Bronchial epithelial cell (primary cell): ENCODE results near the gene RFPL2. TPM values are rescaled to one million over a fixed set of nuclear protein-coding genes. Genes with fewer than 3 reads are reported as not detected.

ENCODE experiments used
- DNase-seq: peaks from one replicate; pipeline ENCODE4 v3.0.0-alpha.2; 2010; ENCODE audit warnings: low read depth
- FAIRE-seq: peaks from 2 replicates; lab custom pipeline; 2011; peaks lifted over from hg19 to GRCh38; lab: Jason Lieb, UNC
- H3K27me3 ChIP-seq: 2 replicates; pipeline ENCODE4 v1.5.1; 2011; ENCODE audit warnings: low read length; ENCODE audit not compliant: control insufficient read depth, insufficient read depth
- H3K36me3 ChIP-seq: 2 replicates; pipeline ENCODE4 v1.5.1; 2011; ENCODE audit warnings: low read length; ENCODE audit not compliant: control insufficient read depth, insufficient read depth
- H3K4me3 ChIP-seq: 2 replicates; pipeline ENCODE4 v1.5.1; 2011; ENCODE audit warnings: mild to moderate bottlenecking, low read depth, low read length, control low read depth
- total RNA-seq: library from RNA; depleted of rRNA; stranded (reverse); fragments of >200 nt; gene quantifications from 2 replicates; pipeline ENCODE4 v1.2.1, GENCODE V29; 2014
- TF ChIP-seq, protein P1 (sequence below): IDR thresholded peaks from 2 replicates; pipeline ENCODE4 v1.5.1; 2011; ENCODE audit warnings: mild to moderate bottlenecking, moderate library complexity, low read length, control low read depth, inconsistent platforms; ENCODE audit not compliant: insufficient read depth, severe bottlenecking

Gene RFPL2
- total RNA-seq, 1 donor from 2014 or later = not detected

DNA sequence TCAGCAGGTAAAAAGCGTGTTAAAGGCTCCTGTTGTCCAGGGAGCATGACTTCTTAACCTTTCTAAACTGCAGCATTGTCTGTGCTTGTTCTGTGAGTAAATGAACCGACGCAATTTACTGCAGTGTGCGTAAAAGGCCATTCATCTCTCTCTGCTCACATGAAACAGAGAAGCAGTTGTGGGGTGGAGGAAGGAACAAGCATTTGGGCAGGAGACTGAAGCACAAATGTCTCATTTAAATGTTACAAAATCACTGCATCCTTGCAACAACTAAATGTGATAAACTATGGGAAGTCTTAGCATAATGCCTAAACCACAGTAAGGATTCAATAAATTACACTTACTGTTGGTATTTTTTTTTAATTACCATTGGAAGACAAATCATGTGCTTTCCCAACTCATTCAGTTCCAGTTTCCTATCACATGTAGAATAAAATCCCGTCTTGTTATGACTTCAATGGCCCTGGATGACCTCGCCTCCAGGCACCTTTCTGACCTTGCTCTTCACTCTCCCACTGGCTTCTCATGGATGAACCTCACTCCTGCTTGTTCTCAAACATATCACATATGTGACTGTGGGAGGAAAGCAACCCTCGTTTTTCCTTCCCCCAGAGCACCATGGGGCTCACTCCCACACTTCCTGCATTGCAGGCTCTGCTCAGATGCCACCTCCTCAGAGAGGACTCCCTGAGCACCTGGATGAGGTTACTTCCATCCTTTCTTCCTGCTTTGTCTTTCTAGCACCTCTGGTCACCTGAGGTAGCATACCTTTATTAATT lies 21.6 kb upstream of the RFPL2 start:
- no peaks in the 10 kb centered on the region for H3K36me3 ChIP-seq
- TF ChIP-seq, protein P1, sequence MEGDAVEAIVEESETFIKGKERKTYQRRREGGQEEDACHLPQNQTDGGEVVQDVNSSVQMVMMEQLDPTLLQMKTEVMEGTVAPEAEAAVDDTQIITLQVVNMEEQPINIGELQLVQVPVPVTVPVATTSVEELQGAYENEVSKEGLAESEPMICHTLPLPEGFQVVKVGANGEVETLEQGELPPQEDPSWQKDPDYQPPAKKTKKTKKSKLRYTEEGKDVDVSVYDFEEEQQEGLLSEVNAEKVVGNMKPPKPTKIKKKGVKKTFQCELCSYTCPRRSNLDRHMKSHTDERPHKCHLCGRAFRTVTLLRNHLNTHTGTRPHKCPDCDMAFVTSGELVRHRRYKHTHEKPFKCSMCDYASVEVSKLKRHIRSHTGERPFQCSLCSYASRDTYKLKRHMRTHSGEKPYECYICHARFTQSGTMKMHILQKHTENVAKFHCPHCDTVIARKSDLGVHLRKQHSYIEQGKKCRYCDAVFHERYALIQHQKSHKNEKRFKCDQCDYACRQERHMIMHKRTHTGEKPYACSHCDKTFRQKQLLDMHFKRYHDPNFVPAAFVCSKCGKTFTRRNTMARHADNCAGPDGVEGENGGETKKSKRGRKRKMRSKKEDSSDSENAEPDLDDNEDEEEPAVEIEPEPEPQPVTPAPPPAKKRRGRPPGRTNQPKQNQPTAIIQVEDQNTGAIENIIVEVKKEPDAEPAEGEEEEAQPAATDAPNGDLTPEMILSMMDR = no peak
- no peaks in the 10 kb centered on the region for H3K27me3 ChIP-seq
- no peak for FAIRE-seq
- no peak overlapping the region for H3K4me3 ChIP-seq
- DNase-seq = no peak

DNA sequence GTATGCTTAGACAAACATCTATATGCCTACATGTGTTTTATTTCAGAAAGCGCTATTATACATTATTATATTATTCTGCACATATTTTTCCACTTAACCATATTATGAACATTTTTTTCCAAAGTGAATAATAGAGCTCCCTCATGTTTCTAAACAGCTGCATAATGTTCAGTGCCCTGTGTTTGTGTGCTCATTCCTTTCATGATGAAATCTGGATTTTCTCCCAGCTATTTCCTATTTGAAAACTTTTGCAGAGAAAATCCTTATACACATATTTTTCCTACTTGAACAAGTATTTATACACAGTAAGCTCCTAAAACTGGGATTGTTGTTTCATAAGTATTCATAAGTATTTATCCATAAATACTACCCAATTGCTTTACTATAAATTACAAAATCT lies 18.1 kb upstream of the RFPL2 start:
- TF ChIP-seq, protein P1 = no peak
- DNase-seq = no peak
- no peaks in the 10 kb centered on the region for H3K27me3 ChIP-seq
- no peaks in the 10 kb centered on the region for H3K36me3 ChIP-seq
- no peak for FAIRE-seq
- H3K4me3 ChIP-seq = no peak overlapping the region

DNA sequence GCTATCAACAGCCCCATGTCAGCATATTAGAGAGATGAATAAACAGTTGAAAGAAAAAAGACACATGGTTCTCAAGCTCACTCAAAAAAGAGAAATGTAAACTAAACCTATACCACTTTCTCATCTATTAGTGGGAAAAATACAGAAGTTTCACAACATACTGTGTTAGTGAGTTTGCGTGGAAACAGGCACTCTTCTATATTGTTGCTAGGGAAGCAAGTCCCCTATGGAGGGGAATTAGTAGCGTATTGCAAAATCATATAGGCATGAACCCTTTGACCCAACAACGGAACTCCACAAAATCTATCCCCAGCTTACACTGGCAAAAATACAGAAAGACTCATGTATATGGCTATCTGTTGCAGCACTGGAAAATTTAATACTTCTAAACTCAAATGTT lies 14.2 kb upstream of the RFPL2 start:
- DNase-seq (no peak), FAIRE-seq (no peak)
- H3K27me3 ChIP-seq = no peaks in the 10 kb centered on the region
- H3K36me3 ChIP-seq = no peaks in the 10 kb centered on the region
- no peak overlapping the region for H3K4me3 ChIP-seq
- TF ChIP-seq, protein P1 = no peak

DNA sequence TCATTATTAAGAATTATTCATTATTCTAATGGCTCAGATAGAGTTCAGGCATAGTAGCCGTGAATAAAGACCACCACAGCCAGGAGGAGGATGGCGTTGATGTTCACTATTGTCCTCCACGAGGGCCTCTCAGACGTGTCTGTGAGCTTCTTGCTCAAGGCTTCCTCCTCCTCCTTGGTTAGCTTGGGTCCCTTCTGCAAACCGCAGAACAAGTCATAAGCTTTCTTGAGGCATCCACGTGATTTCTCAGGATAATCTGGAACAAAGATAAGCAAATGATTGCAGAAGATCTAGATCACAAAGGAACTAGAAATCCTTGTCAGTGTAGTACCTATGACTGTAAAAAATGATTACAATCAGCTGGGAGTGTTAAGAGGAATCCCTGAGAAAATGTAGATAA lies 13.6 kb upstream of the RFPL2 start:
- no peaks in the 10 kb centered on the region for H3K36me3 ChIP-seq
- H3K4me3 ChIP-seq = no peak overlapping the region
- FAIRE-seq = no peak
- DNase-seq = no peak
- no peaks in the 10 kb centered on the region for H3K27me3 ChIP-seq
- TF ChIP-seq, protein P1 = no peak

DNA sequence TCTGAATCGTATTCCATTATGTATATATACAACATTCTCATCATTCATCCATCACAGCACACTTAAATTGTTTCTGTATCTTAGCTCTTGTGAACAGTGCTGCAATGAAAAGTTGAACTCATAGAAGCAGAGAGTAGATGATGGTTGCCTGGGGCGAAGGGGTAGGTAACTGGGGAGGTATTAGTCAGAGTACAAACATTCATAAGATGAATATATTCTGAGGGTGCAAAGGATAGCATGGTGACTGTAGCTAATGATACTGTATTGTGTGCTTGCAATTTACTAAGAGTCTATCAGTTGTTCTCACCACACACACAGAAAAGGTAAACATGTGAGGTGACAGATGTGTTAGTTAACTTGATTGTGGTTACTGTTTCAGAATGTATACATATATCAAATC lies 12.6 kb upstream of the RFPL2 start:
- DNase-seq = peak; percentile 39
- no peak overlapping the region for H3K4me3 ChIP-seq
- TF ChIP-seq, protein P1 = no peak
- H3K27me3 ChIP-seq = peaks cover under 1% of the 10 kb centered on the region
- FAIRE-seq = no peak
- no peaks in the 10 kb centered on the region for H3K36me3 ChIP-seq

DNA sequence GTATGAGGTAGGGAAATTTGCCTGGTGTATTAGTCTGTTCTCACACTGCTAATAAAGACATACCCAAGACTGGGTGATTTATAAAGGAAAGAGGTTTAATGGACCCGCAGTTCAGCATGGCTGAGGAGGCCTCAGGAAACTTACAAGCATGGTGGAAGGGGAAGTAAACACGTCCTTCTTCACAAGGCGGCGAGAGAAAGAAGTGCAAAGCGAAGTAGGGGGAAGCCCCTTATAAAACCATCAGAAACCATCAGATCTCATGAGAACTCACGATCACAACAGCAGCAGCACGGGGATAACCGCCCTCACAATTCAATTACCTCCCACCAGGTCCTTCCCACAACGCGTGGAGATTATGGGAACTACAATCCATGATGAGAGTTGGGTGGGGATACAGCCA lies 12.0 kb upstream of the RFPL2 start:
- FAIRE-seq (peak; percentile 40), DNase-seq (no peak)
- TF ChIP-seq, protein P1 = no peak
- H3K27me3 ChIP-seq = peaks cover 2% of the 10 kb centered on the region
- no peaks in the 10 kb centered on the region for H3K36me3 ChIP-seq
- no peak overlapping the region for H3K4me3 ChIP-seq
